HEK293 (cell line): ENCODE data around the gene CANT1.

Experiments used
- CTCF ChIA-PET: fragments of 350-600 bp; formaldehyde crosslinking; extraction: SDS; loops from one replicate; lab custom pipeline; 2021; ENCODE audit warnings: antibody characterized with exemption; lab: Yijun Ruan, JAX
- POLR2A ChIA-PET: fragments of 300-600 bp; formaldehyde crosslinking; extraction: SDS; loops from one replicate; lab custom pipeline; 2020; ENCODE audit warnings: antibody characterized with exemption, inconsistent platforms; lab: Yijun Ruan, JAX
- H3K27ac ChIP-seq: fragments of 200-500 bp; sonication (Bioruptor generic); 2 replicates; pipeline ENCODE4 v1.5.1; 2014; ENCODE audit warnings: low read depth, low read length, control low read depth, inconsistent platforms; ENCODE audit errors: extremely low read depth
- H3K36me3 ChIP-seq, 2 experiments: fragments of 200-500 bp in 1 of 2; sonication (Bioruptor generic) in 1 of 2; 1 replicate in 1 of 2; 2 replicates in 1 of 2; pipeline ENCODE4 v1.5.1; 2014 to 2017; ENCODE audit warnings: inconsistent platforms in 2 of 2, low read length in 2 of 2; ENCODE audit not compliant: control insufficient read depth in 2 of 2, insufficient read depth in 1 of 2
- H3K4me1 ChIP-seq: fragments of 200-500 bp; sonication (Bioruptor generic); 2 replicates; pipeline ENCODE4 v1.5.1; 2014; ENCODE audit warnings: mild to moderate bottlenecking, low read length, inconsistent platforms; ENCODE audit not compliant: control insufficient read depth, insufficient read depth
- H3K4me3 ChIP-seq: 2 replicates; pipeline ENCODE4 v1.5.1; 2011; ENCODE audit warnings: low read depth, mild to moderate bottlenecking, control low read depth, low read length, moderate library complexity
- H3K9me3 ChIP-seq: fragments of 200-500 bp; sonication (Bioruptor generic); 2 replicates; pipeline ENCODE4 v1.5.1; 2014; ENCODE audit warnings: low read depth, low read length, inconsistent platforms; ENCODE audit not compliant: control insufficient read depth, insufficient read depth
- ATF2 ChIP-seq: fragments of 450-650 bp; formaldehyde crosslinking; IDR thresholded peaks from 2 replicates; pipeline ENCODE4 v1.5.1; 2016; ENCODE audit warnings: missing biosample characterization, missing genetic modification characterization, low read depth
- CTCF ChIP-seq: fragments of 450-650 bp; formaldehyde crosslinking; IDR thresholded peaks from 2 replicates; pipeline ENCODE4 v1.5.1; 2016; ENCODE audit warnings: missing biosample characterization, missing genetic modification characterization
- GLIS2 ChIP-seq: fragments of 450-650 bp; formaldehyde crosslinking; IDR thresholded peaks from 2 replicates; pipeline ENCODE4 v1.5.1; 2016; ENCODE audit warnings: missing biosample characterization, missing genetic modification characterization
- HIC1 ChIP-seq: fragments of 450-650 bp; formaldehyde crosslinking; IDR thresholded peaks from 2 replicates; pipeline ENCODE4 v1.5.1; 2016; ENCODE audit warnings: missing biosample characterization, missing genetic modification characterization
- IKZF3 ChIP-seq: fragments of 450-650 bp; IDR thresholded peaks from 2 replicates; pipeline ENCODE4 v1.5.0; 2018; ENCODE audit warnings: missing biosample characterization, mild to moderate bottlenecking, missing genetic modification characterization, moderate library complexity
- PRDM1 ChIP-seq: fragments of 450-650 bp; formaldehyde crosslinking; IDR thresholded peaks from 2 replicates; pipeline ENCODE4; 2016; ENCODE audit warnings: missing biosample characterization, missing genetic modification characterization
- PRDM2 ChIP-seq: fragments of 450-650 bp; formaldehyde crosslinking; IDR thresholded peaks from 2 replicates; pipeline ENCODE4 v1.5.1; 2016; ENCODE audit warnings: missing biosample characterization, missing genetic modification characterization, borderline replicate concordance
- YY1 ChIP-seq: fragments of 450-650 bp; formaldehyde crosslinking; IDR thresholded peaks from 2 replicates; pipeline ENCODE4 v1.5.1; 2018; ENCODE audit warnings: missing biosample characterization, missing genetic modification characterization
- ZBTB20 ChIP-seq: fragments of 450-650 bp; formaldehyde crosslinking; IDR thresholded peaks from 2 replicates; pipeline ENCODE4 v1.5.1; 2016; ENCODE audit warnings: missing biosample characterization, missing genetic modification characterization
- ZBTB26 ChIP-seq: fragments of 450-650 bp; formaldehyde crosslinking; optimal IDR thresholded peaks from 2 replicates; pipeline ENCODE3; 2016; ENCODE audit warnings: missing biosample characterization, mild to moderate bottlenecking, missing genetic modification characterization
- ZFP41 ChIP-seq: fragments of 450-650 bp; formaldehyde crosslinking; IDR thresholded peaks from 2 replicates; pipeline ENCODE4 v1.5.1; 2016; ENCODE audit warnings: missing biosample characterization, missing genetic modification characterization, borderline replicate concordance
- ZNF146 ChIP-seq: fragments of 450-650 bp; formaldehyde crosslinking; IDR thresholded peaks from 2 replicates; pipeline ENCODE4 v1.5.1; 2016; ENCODE audit warnings: missing biosample characterization, missing genetic modification characterization
- ZNF157 ChIP-seq: fragments of 450-650 bp; formaldehyde crosslinking; IDR thresholded peaks from 2 replicates; pipeline ENCODE4 v1.5.1; 2016; ENCODE audit warnings: missing biosample characterization, missing genetic modification characterization
- ZNF19 ChIP-seq: fragments of 450-650 bp; formaldehyde crosslinking; IDR thresholded peaks from 2 replicates; pipeline ENCODE4; 2016; ENCODE audit warnings: missing biosample characterization, missing genetic modification characterization, low read depth
- ZNF223 ChIP-seq: fragments of 450-650 bp; formaldehyde crosslinking; IDR thresholded peaks from 2 replicates; pipeline ENCODE4 v1.5.1; 2016; ENCODE audit warnings: missing biosample characterization, missing genetic modification characterization
- ZNF24 ChIP-seq: fragments of 450-650 bp; formaldehyde crosslinking; IDR thresholded peaks from 2 replicates; pipeline ENCODE4 v1.5.1; 2016; ENCODE audit warnings: missing biosample characterization, missing genetic modification characterization
- ZNF302 ChIP-seq: fragments of 450-650 bp; formaldehyde crosslinking; IDR thresholded peaks from 2 replicates; pipeline ENCODE4 v1.5.1; 2016; ENCODE audit warnings: missing biosample characterization, missing genetic modification characterization, low read depth
- ZNF341 ChIP-seq: fragments of 450-650 bp; formaldehyde crosslinking; IDR thresholded peaks from 2 replicates; pipeline ENCODE4; 2016; ENCODE audit warnings: low read depth, missing biosample characterization, missing genetic modification characterization
- ZNF404 ChIP-seq: fragments of 450-650 bp; formaldehyde crosslinking; IDR thresholded peaks from 2 replicates; pipeline ENCODE4 v1.5.1; 2017; ENCODE audit warnings: missing biosample characterization, missing genetic modification characterization
- ZNF580 ChIP-seq: fragments of 450-650 bp; formaldehyde crosslinking; IDR thresholded peaks from 2 replicates; pipeline ENCODE4 v1.5.1; 2016; ENCODE audit warnings: missing biosample characterization, missing genetic modification characterization
- ZNF645 ChIP-seq: fragments of 450-650 bp; formaldehyde crosslinking; IDR thresholded peaks from 2 replicates; pipeline ENCODE4; 2016; ENCODE audit warnings: missing biosample characterization, missing genetic modification characterization
- ZNF701 ChIP-seq: fragments of 450-650 bp; formaldehyde crosslinking; IDR thresholded peaks from 2 replicates; pipeline ENCODE4 v1.5.1; 2016; ENCODE audit warnings: missing biosample characterization, missing genetic modification characterization

The CANT1 gene

GRCh38 chr17:78977997-78978973 is 31.3 kb downstream of the CANT1 start:
- Histone ChIP-seq H3K4me3 (no peak overlapping the region), H3K36me3 (peaks cover 0 to 40% of the 10 kb centered on the region in 2 experiments; a peak in 1 of 3 replicates), H3K4me1 (peaks cover 26% of the 10 kb centered on the region), H3K9me3 (no peaks in the 10 kb centered on the region), H3K27ac (peak overlapping the region; percentile 47)
- CTCF ChIA-PET: interaction anchor here (0.6 to 1.9 kb wide), 5 partner anchors 13 to 556 kb away, joined by 3 to 8 read pairs (median 3); no protein-coding TSS in a partner anchor
- POLR2A ChIA-PET: no interaction called here
- TF ChIP-seq ZNF701 (tag by site-specific recombination): no peak
- TF ChIP-seq CTCF (tag by site-specific recombination): peak; percentile 62
- no peak for TF ChIP-seq IKZF3
- TF ChIP-seq YY1 (tag by site-specific recombination): no peak
- no peak for TF ChIP-seq ZNF302
- no peak for TF ChIP-seq ZNF580 (tag by site-specific recombination)
- TF ChIP-seq ZNF645 (tag by site-specific recombination): no peak
- TF ChIP-seq PRDM1 (tag by site-specific recombination): no peak
- TF ChIP-seq ATF2 (tag by site-specific recombination): no peak
- TF ChIP-seq GLIS2 (tag by site-specific recombination): peak; percentile 30
- TF ChIP-seq PRDM2 (tag by site-specific recombination): no peak
- TF ChIP-seq ZNF341 (tag by site-specific recombination): peak; percentile 42; the same call in 1 of the 2 replicates
- no peak for TF ChIP-seq ZNF223
- no peak for TF ChIP-seq ZNF24 (tag by site-specific recombination)
- TF ChIP-seq ZBTB26 (tag by site-specific recombination): peak; percentile 11
- no peak for TF ChIP-seq ZNF404 (tag by site-specific recombination)
- TF ChIP-seq ZBTB20 (tag by site-specific recombination): peak; percentile 69
- no peak for TF ChIP-seq ZNF146 (tag by site-specific recombination)
- TF ChIP-seq ZNF157 (tag by site-specific recombination): no peak
- TF ChIP-seq ZNF19 (tag by site-specific recombination): no peak
- peak; percentile 57 for TF ChIP-seq HIC1 (tag by site-specific recombination)
- TF ChIP-seq ZFP41 (tag by site-specific recombination): no peak
